Ishikawa (cell line): Measurements from ENCODE around the gene RPTOR.

Source experiments
- CEBPB ChIP-seq: IDR thresholded peaks from 2 replicates; pipeline ENCODE4 v1.6.1; 2012
- CREB1 ChIP-seq: IDR thresholded peaks from 2 replicates; pipeline ENCODE4 v1.6.1; 2012; ENCODE audit warnings: low read depth
- EGR1 ChIP-seq: IDR thresholded peaks from 2 replicates; pipeline ENCODE4 v1.6.1; 2012
- EP300 ChIP-seq: IDR thresholded peaks from 2 replicates; pipeline ENCODE4 v1.6.1; 2012; ENCODE audit warnings: borderline replicate concordance
- TEAD4 ChIP-seq: IDR thresholded peaks from 2 replicates; pipeline ENCODE4 v1.6.1; 2012
- USF1 ChIP-seq: IDR thresholded peaks from 2 replicates; pipeline ENCODE4 v1.6.1; 2012

- TF ChIP-seq EGR1 (no peak), EP300 (no peak), USF1 (no peak), CREB1 (no peak), TEAD4 (no peak), CEBPB (no peak)
Observed at GRCh38 chr17:80694992-80695912, 150.6 kb downstream of the RPTOR start.
